WERI-Rb-1 (cell line): ENCODE data around the gene RAC2.
A peak's percentile ranks its signal among the peaks of the same experiment; 100 is the strongest.

Experiments used
- DNase-seq: peaks from one replicate; pipeline ENCODE4 v3.0.0-alpha.2; 2020
- H3K27ac ChIP-seq: fragments of 250-450 bp; sonication (Bioruptor Pico); 2 replicates; pipeline ENCODE4 v1.5.1; 2020; ENCODE audit warnings: mild to moderate bottlenecking, moderate library complexity
- H3K27me3 ChIP-seq: fragments of 250-450 bp; sonication (Bioruptor Pico); 2 replicates; pipeline ENCODE4 v1.5.1; 2021; ENCODE audit warnings: mild to moderate bottlenecking, low read depth, moderate library complexity; ENCODE audit not compliant: insufficient read depth, severe bottlenecking
- H3K36me3 ChIP-seq: fragments of 250-450 bp; sonication (Bioruptor Pico); 2 replicates; pipeline ENCODE4 v1.5.1; 2020; ENCODE audit warnings: mild to moderate bottlenecking, moderate library complexity
- H3K4me3 ChIP-seq: 2 replicates; pipeline ENCODE4 v1.5.1; 2011; ENCODE audit warnings: low read depth, mild to moderate bottlenecking, control low read depth, low read length
- H3K9me3 ChIP-seq: fragments of 250-450 bp; sonication (Bioruptor Pico); 2 replicates; pipeline ENCODE4 v1.5.1; 2021; ENCODE audit warnings: mild to moderate bottlenecking, moderate library complexity; ENCODE audit not compliant: severe bottlenecking
- CTCF ChIP-seq: IDR thresholded peaks from 2 replicates; pipeline ENCODE4 v1.5.1; 2011; ENCODE audit warnings: low read depth, mild to moderate bottlenecking, control low read depth, inconsistent platforms, low read length

The RAC2 gene

DNA sequence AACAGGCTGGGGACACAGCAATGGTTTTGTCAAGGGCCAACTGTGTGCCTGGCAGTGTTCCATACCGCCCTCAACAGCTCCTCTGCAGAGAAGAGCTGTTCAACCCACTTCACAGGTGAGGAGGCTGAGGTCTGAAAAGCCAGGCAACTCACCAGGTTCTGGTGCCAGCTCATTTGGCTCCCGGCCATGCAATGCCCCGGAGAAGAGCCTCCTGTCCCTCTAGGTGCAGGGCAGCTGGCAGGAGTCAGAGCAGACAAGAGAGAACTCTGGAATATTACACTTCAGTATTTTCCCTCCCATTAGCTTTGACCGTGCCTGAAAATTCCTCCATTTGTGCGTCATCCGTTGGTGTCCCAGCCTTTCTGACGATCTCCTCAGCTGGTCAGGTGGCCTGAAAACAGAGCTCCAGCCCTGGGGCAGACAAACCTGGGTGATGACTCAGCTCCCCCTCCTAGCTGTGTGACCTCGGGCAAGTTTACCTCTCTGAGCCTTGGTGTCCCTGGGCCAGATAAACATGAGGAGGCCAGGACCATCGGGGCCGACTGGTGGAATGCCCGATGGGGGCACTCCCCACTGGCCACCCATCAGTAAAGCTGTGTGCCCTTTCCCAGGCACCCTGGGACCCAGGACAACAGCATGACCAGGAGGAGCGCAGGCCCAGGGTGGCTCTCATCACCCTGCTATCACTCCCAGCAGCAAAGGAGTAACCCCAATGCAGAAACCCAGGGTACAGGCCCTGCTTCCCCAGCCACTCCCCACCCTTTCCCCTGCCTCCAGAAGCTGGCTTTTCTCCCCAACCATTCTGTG is 46.4 kb downstream of the RAC2 start:
- Histone ChIP-seq H3K36me3 (no peaks in the 10 kb centered on the region), H3K9me3 (no peaks in the 10 kb centered on the region), H3K27ac (no peak overlapping the region; the same call in 1 of the 2 replicates), H3K27me3 (no peaks in the 10 kb centered on the region), H3K4me3 (no peak overlapping the region)
- no peak for TF ChIP-seq CTCF
- no peak for DNase-seq

- DNase-seq: no peak
- H3K4me3 ChIP-seq: no peak overlapping the region
- 0 out of 2 replicates have a peak, but pooled peaks have one; percentile 7 for TF ChIP-seq CTCF
- no peak overlapping the region for H3K27ac ChIP-seq
- H3K9me3 ChIP-seq: no peaks in the 10 kb centered on the region
- no peaks in the 10 kb centered on the region for H3K27me3 ChIP-seq
- H3K36me3 ChIP-seq: no peaks in the 10 kb centered on the region
These were observed 47.3 kb downstream of the RAC2 start for GRCh38 chr22:37196539-37197450.

- H3K27ac ChIP-seq: no peak overlapping the region
- no peak for DNase-seq
These were observed 48.1 kb downstream of the RAC2 start for GRCh38 chr22:37195921-37196320.

GRCh38 chr22:37194750-37195149 is 49.3 kb downstream of the RAC2 start:
- no peak for TF ChIP-seq CTCF
- no peak overlapping the region for H3K27ac ChIP-seq
- H3K4me3 ChIP-seq: no peak overlapping the region
- H3K27me3 ChIP-seq: no peaks in the 10 kb centered on the region
- DNase-seq: no peak
- H3K9me3 ChIP-seq: no peaks in the 10 kb centered on the region
- no peaks in the 10 kb centered on the region for H3K36me3 ChIP-seq

More at GRCh38 chr22:37195921-37196320, 48.1 kb downstream of the RAC2 start:
- Histone ChIP-seq H3K36me3 (no peaks in the 10 kb centered on the region), H3K27me3 (no peaks in the 10 kb centered on the region), H3K9me3 (no peaks in the 10 kb centered on the region), H3K4me3 (no peak overlapping the region)
- TF ChIP-seq CTCF: no peak

GRCh38 chr22:37193629-37194191 is 50.4 kb downstream of the RAC2 start:
- H3K27me3 ChIP-seq: no peaks in the 10 kb centered on the region
- TF ChIP-seq CTCF: no peak
- no peaks in the 10 kb centered on the region for H3K36me3 ChIP-seq
- H3K4me3 ChIP-seq: no peak overlapping the region
- DNase-seq: no peak
- no peaks in the 10 kb centered on the region for H3K9me3 ChIP-seq
- H3K27ac ChIP-seq: no peak overlapping the region
